Vagina (tissue), 2 donors: ENCODE measurements around the gene MMP8. TPM values are rescaled to one million over a fixed set of nuclear protein-coding genes. Genes with fewer than 3 reads are reported as not detected.
"Not testable (repeated sequence)": the region's sequence is repeated elsewhere in the genome, so short reads cannot be mapped to it uniquely, and the experiment has no call there.

Experiments
- DNase-seq, 2 donors: peaks; one replicate each; pipeline ENCODE4 v3.0.0-alpha.2; 2017; ENCODE audit errors: extremely low spot score in 2 of 2
- H3K27ac ChIP-seq: fragments of 200-600 bp; sonication (generic); one replicate; pipeline ENCODE4 v1.5.1; 2019
- H3K27me3 ChIP-seq: fragments of 200-600 bp; sonication (generic); one replicate; pipeline ENCODE4 v1.5.1; 2019
- H3K36me3 ChIP-seq, 2 donors: fragments of 200-600 bp; sonication (generic); one replicate each; pipeline ENCODE4 v1.5.1; 2017 to 2019
- H3K4me1 ChIP-seq: fragments of 200-600 bp; sonication (generic); one replicate; pipeline ENCODE4 v1.5.1; 2019
- H3K4me3 ChIP-seq, 2 donors: fragments of 200-600 bp; sonication (generic); 1 replicate in 1 of 2; 2 replicates in 1 of 2; pipeline ENCODE4 v1.5.1; 2016 to 2019
- H3K9me3 ChIP-seq: fragments of 200-600 bp; sonication (generic); one replicate; pipeline ENCODE4 v1.5.1; 2019
- CTCF ChIP-seq, 3 experiments: fragments of 450-650 bp in 2 of 3; fragments of 200-600 bp in 1 of 3; sonication (generic) in 1 of 3; IDR thresholded peaks; one replicate each; pipeline ENCODE4 v1.5.1; 2017 to 2019; ENCODE audit warnings: antibody characterized with exemption in 3 of 3, mild to moderate bottlenecking in 2 of 3, moderate library complexity in 2 of 3
- POLR2A ChIP-seq, 2 donors: fragments of 450-650 bp; IDR thresholded peaks; one replicate each; pipeline ENCODE4 v1.6.1; 2017; ENCODE audit warnings: antibody characterized with exemption in 2 of 2, mild to moderate bottlenecking in 2 of 2, moderate library complexity in 2 of 2
- POLR2AphosphoS5 ChIP-seq, 2 donors: sonication (generic); formaldehyde crosslinking; IDR thresholded peaks; one replicate each; pipeline ENCODE4 v1.9.0; 2017; ENCODE audit warnings: antibody characterized with exemption in 2 of 2, mild to moderate bottlenecking in 2 of 2, low read depth in 1 of 2; ENCODE audit not compliant: insufficient read depth in 1 of 2
- intact Hi-C: fragments of 100-400 bp; cut with DNase I; formaldehyde crosslinking; loops from one replicate; pipeline ENCODE4 v1.15.1; 2023
- total RNA-seq: library from RNA; depleted of rRNA; stranded (reverse); fragments of >200 nt; gene quantifications from one replicate; pipeline ENCODE4 v1.2.3, GENCODE V29; 2016

The MMP8 gene
- total RNA-seq, 1 donor from 2014 or later, result not detected

- Histone ChIP-seq H3K4me3 (no peak overlapping the region), H3K4me1 (no peaks in the 10 kb centered on the region), H3K27ac (no peak overlapping the region), H3K27me3 (no peaks in the 10 kb centered on the region), H3K36me3 (no peaks in the 10 kb centered on the region), H3K9me3 (no peaks in the 10 kb centered on the region)
- no peak for DNase-seq
- intact Hi-C loops, result no loop called here
- TF ChIP-seq CTCF (IDR thresholded peaks at IDR 0.05), result no peak
- TF ChIP-seq POLR2AphosphoS5 (IDR thresholded peaks at IDR 0.05; ENCODE audit: insufficient read depth in 1 of 2, low read depth in 1 of 2), result no peak
- TF ChIP-seq POLR2A (IDR thresholded peaks at IDR 0.05), result no peak
These were observed 28.5 kb upstream of the MMP8 start for GRCh38 chr11:102753267-102753666.

- Histone ChIP-seq H3K27ac (no peak overlapping the region), H3K4me1 (no peaks in the 10 kb centered on the region), H3K36me3 (no peaks in the 10 kb centered on the region), H3K27me3 (no peaks in the 10 kb centered on the region), H3K9me3 (no peaks in the 10 kb centered on the region), H3K4me3 (no peak overlapping the region)
- TF ChIP-seq POLR2A (IDR thresholded peaks at IDR 0.05) (no peak), POLR2AphosphoS5 (IDR thresholded peaks at IDR 0.05; ENCODE audit: insufficient read depth in 1 of 2, low read depth in 1 of 2) (no peak), CTCF (IDR thresholded peaks at IDR 0.05) (no peak)
- intact Hi-C loops, result no loop called here
- no peak for DNase-seq
These were observed 26.9 kb upstream of the MMP8 start for GRCh38 chr11:102751673-102752072.

- Histone ChIP-seq H3K4me1 (no peaks in the 10 kb centered on the region), H3K9me3 (no peaks in the 10 kb centered on the region), H3K27ac (no peak overlapping the region), H3K4me3 (no peak overlapping the region), H3K36me3 (no peaks in the 10 kb centered on the region), H3K27me3 (no peaks in the 10 kb centered on the region)
- TF ChIP-seq POLR2AphosphoS5 (IDR thresholded peaks at IDR 0.05; ENCODE audit: insufficient read depth in 1 of 2, low read depth in 1 of 2) (no peak), CTCF (IDR thresholded peaks at IDR 0.05) (no peak), POLR2A (IDR thresholded peaks at IDR 0.05) (no peak)
- intact Hi-C loops, result no loop called here
- no peak for DNase-seq
These were observed 24.5 kb upstream of the MMP8 start for GRCh38 chr11:102749101-102749722.

GRCh38 chr11:102746746-102747578 is 22.2 kb upstream of the MMP8 start:
- not testable (repeated sequence) for H3K27me3 ChIP-seq, DNase-seq

GRCh38 chr11:102734650-102735049 is 9.9 kb upstream of the MMP8 start:
- no peaks in the 10 kb centered on the region for H3K36me3 ChIP-seq
- no peaks in the 10 kb centered on the region for H3K9me3 ChIP-seq
- TF ChIP-seq POLR2A (IDR thresholded peaks at IDR 0.05), result no peak
- no peak for TF ChIP-seq CTCF (IDR thresholded peaks at IDR 0.05)
- no peak for TF ChIP-seq POLR2AphosphoS5 (IDR thresholded peaks at IDR 0.05; ENCODE audit: insufficient read depth in 1 of 2, low read depth in 1 of 2)
- H3K4me1 ChIP-seq, result no peaks in the 10 kb centered on the region
- intact Hi-C loops, result loop anchor here (5.0 kb wide), 1 partner anchor 332 kb away; no protein-coding TSS in a partner anchor
- H3K27me3 ChIP-seq, result no peaks in the 10 kb centered on the region
- no peak overlapping the region for H3K4me3 ChIP-seq
- no peak for DNase-seq
- no peak overlapping the region for H3K27ac ChIP-seq

More at GRCh38 chr11:102746746-102747578, 22.2 kb upstream of the MMP8 start:
- intact Hi-C loops, H3K4me3 ChIP-seq, H3K4me1 ChIP-seq, H3K9me3 ChIP-seq, H3K27ac ChIP-seq, H3K36me3 ChIP-seq: not testable (repeated sequence)
